Measurements from ENCODE around the gene CD302. TPM values are rescaled to one million over a fixed set of nuclear protein-coding genes. Genes with fewer than 3 reads are reported as not detected.
A peak's percentile ranks its signal among the peaks of the same experiment; 100 is the strongest.
"Not testable (repeated sequence)": the region's sequence is repeated elsewhere in the genome, so short reads cannot be mapped to it uniquely, and the experiment has no call there.

CD302 gene
- polyA plus RNA-seq (2012; ENCODE audit: insufficient read depth, insufficient read length): not detected

GRCh38 chr2:159797543-159798375 lies at the start of gene CD302:
Gene CD302 (minus strand): TSS chr2:159798208. CDS start chr2:159798198, 10 bp downstream.
- H3K4me3 ChIP-seq (ENCODE audit: low read length): no peak within 1 kb of the TSS
- DNase-seq (ENCODE audit: low read depth, low spot score): no peak

- no peak overlapping the region for H3K4me3 ChIP-seq (ENCODE audit: low read length)
- no peak for DNase-seq (ENCODE audit: low read depth, low spot score)
Measured at GRCh38 chr2:159846564-159846963, 48.6 kb upstream of the CD302 start.

GRCh38 chr2:159840616-159841015 lies 42.6 kb upstream of the CD302 start:
- no peak overlapping the region for H3K4me3 ChIP-seq (ENCODE audit: low read length)
- no peak for DNase-seq (ENCODE audit: low read depth, low spot score)

- no peak for DNase-seq (ENCODE audit: low read depth, low spot score)
- no peak overlapping the region for H3K4me3 ChIP-seq (ENCODE audit: low read length)
Measured at GRCh38 chr2:159832858-159833257, 34.9 kb upstream of the CD302 start.

GRCh38 chr2:159832026-159832425 lies 34.0 kb upstream of the CD302 start:
- no peak for DNase-seq (ENCODE audit: low read depth, low spot score)
- no peak overlapping the region for H3K4me3 ChIP-seq (ENCODE audit: low read length)

- no peak overlapping the region for H3K4me3 ChIP-seq (ENCODE audit: low read length)
- DNase-seq (ENCODE audit: low read depth, low spot score): no peak
Measured at GRCh38 chr2:159829376-159829775, 31.4 kb upstream of the CD302 start.

- no peak for DNase-seq (ENCODE audit: low read depth, low spot score)
- H3K4me3 ChIP-seq (ENCODE audit: low read length): no peak overlapping the region
Measured at GRCh38 chr2:159828738-159829137, 30.7 kb upstream of the CD302 start.

GRCh38 chr2:159822478-159822833 lies 24.4 kb upstream of the CD302 start:
- not testable (repeated sequence) for DNase-seq (ENCODE audit: low read depth, low spot score); H3K4me3 ChIP-seq (ENCODE audit: low read length)

GRCh38 chr2:159821775-159822477 lies 23.9 kb upstream of the CD302 start:
- not testable (repeated sequence) for H3K4me3 ChIP-seq (ENCODE audit: low read length); DNase-seq (ENCODE audit: low read depth, low spot score)

GRCh38 chr2:159818940-159819339 lies 20.9 kb upstream of the CD302 start:
- no peak overlapping the region for H3K4me3 ChIP-seq (ENCODE audit: low read length)
- DNase-seq (ENCODE audit: low read depth, low spot score): no peak

GRCh38 chr2:159817283-159817682 lies 19.3 kb upstream of the CD302 start:
- no peak overlapping the region for H3K4me3 ChIP-seq (ENCODE audit: low read length)
- no peak for DNase-seq (ENCODE audit: low read depth, low spot score)

- H3K4me3 ChIP-seq (ENCODE audit: low read length): no peak overlapping the region
- no peak for DNase-seq (ENCODE audit: low read depth, low spot score)
Measured at GRCh38 chr2:159811232-159811631, 13.2 kb upstream of the CD302 start.

GRCh38 chr2:159808032-159808425 lies 10.0 kb upstream of the CD302 start:
- H3K4me3 ChIP-seq (ENCODE audit: low read length): no peak overlapping the region
- no peak for DNase-seq (ENCODE audit: low read depth, low spot score)

GRCh38 chr2:159807183-159808031 lies 9.4 kb upstream of the CD302 start:
- peak; percentile 32 for DNase-seq (ENCODE audit: low read depth, low spot score)
- H3K4me3 ChIP-seq (ENCODE audit: low read length): no peak overlapping the region

- no peak for DNase-seq (ENCODE audit: low read depth, low spot score)
- H3K4me3 ChIP-seq (ENCODE audit: low read length): no peak overlapping the region
Measured at GRCh38 chr2:159804941-159805340, 6.9 kb upstream of the CD302 start.

GRCh38 chr2:159803235-159803962 lies 5.4 kb upstream of the CD302 start:
- no peak for DNase-seq (ENCODE audit: low read depth, low spot score)

GRCh38 chr2:159802673-159803072 lies 4.7 kb upstream of the CD302 start:
- H3K4me3 ChIP-seq (ENCODE audit: low read length): no peak overlapping the region
- no peak for DNase-seq (ENCODE audit: low read depth, low spot score)

More at GRCh38 chr2:159803235-159803962, 5.4 kb upstream of the CD302 start:
- no peak overlapping the region for H3K4me3 ChIP-seq (ENCODE audit: low read length)

- no peak overlapping the region for H3K4me3 ChIP-seq (ENCODE audit: low read length)
- DNase-seq (ENCODE audit: low read depth, low spot score): no peak
Measured at GRCh38 chr2:159799833-159800232, 1.8 kb upstream of the CD302 start.

GRCh38 chr2:159798376-159798725 lies 343 bp upstream of the CD302 start:
- DNase-seq (ENCODE audit: low read depth, low spot score): no peak
- H3K4me3 ChIP-seq (ENCODE audit: low read length): no peak overlapping the region

Measured in Jurkat, Clone E6-1 (cell line).